HL-60 (cell line): ENCODE data around the gene PRKCE.

Source experiments
- GABPA ChIP-seq: IDR thresholded peaks from 2 replicates; pipeline ENCODE4 v1.6.1; 2012; ENCODE audit warnings: low read depth
- POLR2AphosphoS5 ChIP-seq: IDR thresholded peaks from 2 replicates; pipeline ENCODE4 v1.6.1; 2012; ENCODE audit warnings: low read depth
- TF ChIP-seq, protein P1 (sequence below): IDR thresholded peaks from one replicate; pipeline ENCODE4 v1.5.1; 2011; ENCODE audit warnings: low read length, control low read depth, inconsistent platforms; ENCODE audit not compliant: insufficient read depth
- TF ChIP-seq, protein P2 (sequence below): IDR thresholded peaks from 2 replicates; pipeline ENCODE4 v1.6.1; 2012; ENCODE audit warnings: low read depth; ENCODE audit not compliant: insufficient replicate concordance

DNA sequence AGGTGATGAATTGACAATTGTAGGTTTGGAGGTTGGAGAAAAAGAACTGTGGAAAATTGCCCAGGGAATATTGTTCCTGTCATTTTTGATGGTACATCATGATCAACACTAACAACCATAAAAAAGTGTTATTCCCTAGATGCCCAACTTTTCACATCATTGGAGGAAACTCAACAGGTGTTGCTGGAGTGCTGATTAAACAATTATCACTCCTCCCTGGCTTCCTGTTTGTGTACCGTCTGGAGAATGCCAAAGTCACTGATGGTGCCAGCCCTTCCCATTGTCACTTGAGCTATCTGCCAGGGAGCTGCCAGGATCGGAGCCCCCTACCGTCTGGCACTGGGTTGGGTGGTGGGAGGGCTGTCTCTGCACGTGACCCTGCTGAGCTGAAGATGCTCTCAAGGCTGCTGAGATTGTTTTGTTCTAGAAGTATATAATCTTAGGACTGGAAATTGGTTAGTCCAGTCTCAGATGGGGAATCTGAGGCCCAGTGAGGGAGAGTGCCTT is 156.9 kb downstream of the PRKCE start:
- TF ChIP-seq, protein P1, sequence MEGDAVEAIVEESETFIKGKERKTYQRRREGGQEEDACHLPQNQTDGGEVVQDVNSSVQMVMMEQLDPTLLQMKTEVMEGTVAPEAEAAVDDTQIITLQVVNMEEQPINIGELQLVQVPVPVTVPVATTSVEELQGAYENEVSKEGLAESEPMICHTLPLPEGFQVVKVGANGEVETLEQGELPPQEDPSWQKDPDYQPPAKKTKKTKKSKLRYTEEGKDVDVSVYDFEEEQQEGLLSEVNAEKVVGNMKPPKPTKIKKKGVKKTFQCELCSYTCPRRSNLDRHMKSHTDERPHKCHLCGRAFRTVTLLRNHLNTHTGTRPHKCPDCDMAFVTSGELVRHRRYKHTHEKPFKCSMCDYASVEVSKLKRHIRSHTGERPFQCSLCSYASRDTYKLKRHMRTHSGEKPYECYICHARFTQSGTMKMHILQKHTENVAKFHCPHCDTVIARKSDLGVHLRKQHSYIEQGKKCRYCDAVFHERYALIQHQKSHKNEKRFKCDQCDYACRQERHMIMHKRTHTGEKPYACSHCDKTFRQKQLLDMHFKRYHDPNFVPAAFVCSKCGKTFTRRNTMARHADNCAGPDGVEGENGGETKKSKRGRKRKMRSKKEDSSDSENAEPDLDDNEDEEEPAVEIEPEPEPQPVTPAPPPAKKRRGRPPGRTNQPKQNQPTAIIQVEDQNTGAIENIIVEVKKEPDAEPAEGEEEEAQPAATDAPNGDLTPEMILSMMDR = no peak
- no peak for TF ChIP-seq POLR2AphosphoS5
- no peak for TF ChIP-seq GABPA
- TF ChIP-seq, protein P2, sequence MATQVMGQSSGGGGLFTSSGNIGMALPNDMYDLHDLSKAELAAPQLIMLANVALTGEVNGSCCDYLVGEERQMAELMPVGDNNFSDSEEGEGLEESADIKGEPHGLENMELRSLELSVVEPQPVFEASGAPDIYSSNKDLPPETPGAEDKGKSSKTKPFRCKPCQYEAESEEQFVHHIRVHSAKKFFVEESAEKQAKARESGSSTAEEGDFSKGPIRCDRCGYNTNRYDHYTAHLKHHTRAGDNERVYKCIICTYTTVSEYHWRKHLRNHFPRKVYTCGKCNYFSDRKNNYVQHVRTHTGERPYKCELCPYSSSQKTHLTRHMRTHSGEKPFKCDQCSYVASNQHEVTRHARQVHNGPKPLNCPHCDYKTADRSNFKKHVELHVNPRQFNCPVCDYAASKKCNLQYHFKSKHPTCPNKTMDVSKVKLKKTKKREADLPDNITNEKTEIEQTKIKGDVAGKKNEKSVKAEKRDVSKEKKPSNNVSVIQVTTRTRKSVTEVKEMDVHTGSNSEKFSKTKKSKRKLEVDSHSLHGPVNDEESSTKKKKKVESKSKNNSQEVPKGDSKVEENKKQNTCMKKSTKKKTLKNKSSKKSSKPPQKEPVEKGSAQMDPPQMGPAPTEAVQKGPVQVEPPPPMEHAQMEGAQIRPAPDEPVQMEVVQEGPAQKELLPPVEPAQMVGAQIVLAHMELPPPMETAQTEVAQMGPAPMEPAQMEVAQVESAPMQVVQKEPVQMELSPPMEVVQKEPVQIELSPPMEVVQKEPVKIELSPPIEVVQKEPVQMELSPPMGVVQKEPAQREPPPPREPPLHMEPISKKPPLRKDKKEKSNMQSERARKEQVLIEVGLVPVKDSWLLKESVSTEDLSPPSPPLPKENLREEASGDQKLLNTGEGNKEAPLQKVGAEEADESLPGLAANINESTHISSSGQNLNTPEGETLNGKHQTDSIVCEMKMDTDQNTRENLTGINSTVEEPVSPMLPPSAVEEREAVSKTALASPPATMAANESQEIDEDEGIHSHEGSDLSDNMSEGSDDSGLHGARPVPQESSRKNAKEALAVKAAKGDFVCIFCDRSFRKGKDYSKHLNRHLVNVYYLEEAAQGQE = no peak
